ENCODE results near the gene SEMA3G.

SEMA3G gene

DNA sequence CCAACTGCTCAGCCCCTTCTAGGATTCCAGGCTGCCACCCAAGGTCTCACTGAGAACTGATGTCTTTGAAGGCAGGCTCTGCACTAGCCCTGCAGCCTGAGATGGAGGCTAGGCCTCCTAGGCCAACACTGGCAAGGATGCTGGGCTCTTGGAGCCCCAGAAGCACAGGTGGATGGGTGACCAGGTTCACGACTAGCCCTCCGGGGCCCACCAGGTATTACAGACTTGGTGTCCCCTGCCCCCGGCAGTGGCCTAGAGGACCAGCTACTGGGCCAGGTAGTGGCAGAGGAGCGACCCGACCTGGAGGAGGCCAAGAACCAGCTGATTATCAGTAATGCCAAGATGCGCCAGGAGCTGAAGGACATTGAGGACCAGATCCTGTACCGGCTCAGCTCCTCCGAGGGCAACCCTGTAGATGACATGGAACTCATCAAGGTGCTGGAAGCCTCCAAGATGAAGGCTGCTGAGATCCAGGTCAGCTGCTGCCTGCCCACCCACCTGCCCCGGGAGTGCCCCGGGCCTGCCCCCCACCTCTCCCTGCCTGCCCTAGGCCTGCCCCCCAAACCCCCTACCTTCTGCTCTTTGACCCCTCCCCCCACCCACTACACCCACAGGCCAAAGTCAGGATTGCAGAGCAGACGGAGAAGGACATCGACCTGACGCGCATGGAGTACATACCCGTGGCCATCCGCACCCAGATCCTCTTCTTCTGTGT lies 52.5 kb downstream of the SEMA3G start:
- H3K4me3 ChIP-seq (ENCODE audit: low read length) = no peak overlapping the region
- no peak for DNase-seq (ENCODE audit: low read depth)
- TF ChIP-seq, protein P1, sequence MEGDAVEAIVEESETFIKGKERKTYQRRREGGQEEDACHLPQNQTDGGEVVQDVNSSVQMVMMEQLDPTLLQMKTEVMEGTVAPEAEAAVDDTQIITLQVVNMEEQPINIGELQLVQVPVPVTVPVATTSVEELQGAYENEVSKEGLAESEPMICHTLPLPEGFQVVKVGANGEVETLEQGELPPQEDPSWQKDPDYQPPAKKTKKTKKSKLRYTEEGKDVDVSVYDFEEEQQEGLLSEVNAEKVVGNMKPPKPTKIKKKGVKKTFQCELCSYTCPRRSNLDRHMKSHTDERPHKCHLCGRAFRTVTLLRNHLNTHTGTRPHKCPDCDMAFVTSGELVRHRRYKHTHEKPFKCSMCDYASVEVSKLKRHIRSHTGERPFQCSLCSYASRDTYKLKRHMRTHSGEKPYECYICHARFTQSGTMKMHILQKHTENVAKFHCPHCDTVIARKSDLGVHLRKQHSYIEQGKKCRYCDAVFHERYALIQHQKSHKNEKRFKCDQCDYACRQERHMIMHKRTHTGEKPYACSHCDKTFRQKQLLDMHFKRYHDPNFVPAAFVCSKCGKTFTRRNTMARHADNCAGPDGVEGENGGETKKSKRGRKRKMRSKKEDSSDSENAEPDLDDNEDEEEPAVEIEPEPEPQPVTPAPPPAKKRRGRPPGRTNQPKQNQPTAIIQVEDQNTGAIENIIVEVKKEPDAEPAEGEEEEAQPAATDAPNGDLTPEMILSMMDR (IDR thresholded peaks at IDR 0.05; ENCODE audit: insufficient read depth, low read depth, low read length, missing control alignments) = no peak

DNA sequence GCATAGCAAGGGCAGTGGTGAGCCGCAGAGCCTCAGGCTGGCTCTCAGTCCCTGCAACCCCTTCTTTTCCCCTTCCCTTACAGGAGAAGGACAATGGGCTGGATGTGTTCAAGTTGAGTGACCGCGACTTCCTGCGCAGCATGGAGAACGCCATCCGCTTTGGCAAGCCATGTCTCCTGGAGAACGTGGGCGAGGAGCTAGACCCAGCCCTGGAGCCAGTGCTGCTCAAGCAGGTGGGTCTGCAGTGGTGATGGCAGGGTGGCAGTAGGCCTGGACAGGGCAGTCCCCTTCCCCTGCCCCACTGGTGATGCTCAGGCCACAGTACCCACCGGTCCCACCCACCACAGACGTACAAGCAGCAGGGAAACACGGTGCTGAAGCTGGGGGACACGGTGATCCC lies 53.8 kb downstream of the SEMA3G start:
- no peak overlapping the region for H3K4me3 ChIP-seq (ENCODE audit: low read length)
- TF ChIP-seq, protein P1 (IDR thresholded peaks at IDR 0.05; ENCODE audit: insufficient read depth, low read depth, low read length, missing control alignments) = no peak
- DNase-seq (ENCODE audit: low read depth) = no peak

DNA sequence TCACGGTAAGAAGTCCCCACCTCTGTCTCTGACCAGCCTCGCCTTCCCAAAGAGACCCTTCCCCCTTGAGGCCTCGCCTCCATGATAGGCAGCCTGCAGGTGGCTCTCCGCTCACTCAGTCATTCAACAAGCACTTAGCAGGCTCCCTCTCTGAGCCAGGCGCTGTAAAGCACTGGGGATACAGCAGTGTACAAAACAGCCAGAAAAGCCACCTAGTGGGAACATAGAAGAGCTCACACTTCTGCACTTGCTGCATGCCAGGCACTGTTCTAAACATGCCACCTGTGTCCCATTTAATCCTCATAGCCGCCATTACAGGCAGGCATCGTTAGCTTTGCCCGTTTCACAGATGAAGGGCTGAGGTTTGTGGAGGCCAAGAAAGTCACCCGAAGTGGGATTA lies 56.0 kb downstream of the SEMA3G start:
- TF ChIP-seq, protein P1 (IDR thresholded peaks at IDR 0.05; ENCODE audit: insufficient read depth, low read depth, low read length, missing control alignments) = no peak
- H3K4me3 ChIP-seq (ENCODE audit: low read length) = no peak overlapping the region
- DNase-seq (ENCODE audit: low read depth) = peak; percentile 10

DNA sequence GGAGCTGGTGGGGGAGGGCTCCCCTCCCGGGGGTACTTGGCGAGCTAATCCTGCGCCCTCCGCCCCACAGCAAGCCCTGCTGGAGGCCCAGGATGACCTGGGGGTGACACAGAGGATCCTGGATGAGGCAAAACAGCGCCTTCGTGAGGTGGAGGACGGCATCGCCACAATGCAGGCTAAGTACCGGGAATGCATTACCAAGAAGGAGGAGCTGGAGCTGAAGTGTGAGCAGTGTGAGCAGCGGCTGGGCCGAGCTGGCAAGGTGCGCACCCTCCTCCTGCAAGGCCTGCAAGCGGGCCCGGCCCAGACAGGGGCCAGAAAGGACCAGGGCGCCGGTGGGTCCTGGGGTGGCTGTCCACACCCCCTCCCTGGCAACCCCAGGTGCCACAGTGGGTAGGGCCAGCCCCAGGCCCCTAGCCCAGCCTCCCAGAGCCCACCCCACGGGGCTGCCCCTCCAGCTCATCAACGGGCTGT lies 56.5 kb downstream of the SEMA3G start:
- no peak overlapping the region for H3K4me3 ChIP-seq (ENCODE audit: low read length)
- TF ChIP-seq, protein P1 (IDR thresholded peaks at IDR 0.05; ENCODE audit: insufficient read depth, low read depth, low read length, missing control alignments) = no peak
- DNase-seq (ENCODE audit: low read depth) = no peak

DNA sequence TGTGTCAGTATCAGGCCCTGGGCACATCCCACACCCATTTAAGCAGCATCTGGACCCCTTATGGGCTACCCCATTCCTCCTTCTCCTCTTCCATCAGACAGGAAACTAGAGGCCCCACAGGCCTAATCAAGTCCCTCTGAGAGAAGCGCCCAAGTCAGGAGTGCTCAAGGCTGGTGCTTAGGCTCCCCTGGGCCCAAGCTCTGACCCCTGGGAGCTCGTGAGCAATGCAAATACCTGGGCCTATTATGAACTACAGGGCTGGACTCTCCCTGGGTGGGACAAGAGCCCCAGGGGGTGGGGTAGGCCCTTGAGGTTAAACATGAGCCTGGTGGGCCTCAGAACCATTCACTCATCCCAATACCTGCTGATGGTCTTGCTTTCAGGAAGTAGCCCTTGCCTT lies 57.4 kb downstream of the SEMA3G start:
- H3K4me3 ChIP-seq (ENCODE audit: low read length) = no peak overlapping the region
- TF ChIP-seq, protein P1 (IDR thresholded peaks at IDR 0.05; ENCODE audit: insufficient read depth, low read depth, low read length, missing control alignments) = no peak
- DNase-seq (ENCODE audit: low read depth) = no peak

DNA sequence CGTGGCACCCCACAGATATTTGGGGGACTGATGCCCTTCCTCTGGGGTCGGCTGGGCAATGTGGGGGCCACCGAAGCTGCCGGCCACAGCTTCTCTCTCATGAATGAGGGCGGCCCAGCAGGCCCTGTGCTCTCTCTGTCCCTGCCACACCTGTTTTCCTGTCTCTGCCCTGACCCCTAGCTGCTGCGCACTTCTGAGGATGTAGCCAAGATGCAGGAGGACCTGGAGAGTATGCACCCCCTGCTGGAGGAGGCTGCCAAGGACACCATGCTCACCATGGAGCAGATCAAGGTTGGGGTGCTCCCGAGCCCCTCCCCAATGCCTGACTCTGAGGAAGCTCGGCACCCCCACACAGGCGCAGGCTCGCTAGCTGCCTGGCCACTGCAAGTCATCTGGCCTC lies 59.7 kb downstream of the SEMA3G start:
- TF ChIP-seq, protein P1 (IDR thresholded peaks at IDR 0.05; ENCODE audit: insufficient read depth, low read depth, low read length, missing control alignments) = peak; percentile 67
- peak; percentile 63 for DNase-seq (ENCODE audit: low read depth)
- no peak overlapping the region for H3K4me3 ChIP-seq (ENCODE audit: low read length)
